Effector memory CD4-positive, alpha-beta T cell (primary cell): Measurements from ENCODE around the gene ZNF784.
A peak's percentile ranks its signal among the peaks of the same experiment; 100 is the strongest.

ENCODE experiments used
- DNase-seq, 3 donors: peaks; one replicate each; pipeline ENCODE4 v3.0.0-alpha.2; 2020
- H3K27ac ChIP-seq: 2 replicates; pipeline ENCODE4 v1.7.0; 2013; ENCODE audit warnings: mild to moderate bottlenecking, low read length, moderate library complexity; ENCODE audit not compliant: insufficient read depth, poor library complexity, severe bottlenecking
- H3K27me3 ChIP-seq: replicated peaks from 2 replicates; pipeline ENCODE4 v1.7.0; 2013; ENCODE audit warnings: mild to moderate bottlenecking, low read length; ENCODE audit not compliant: insufficient read depth, control insufficient read depth, poor library complexity, severe bottlenecking
- H3K36me3 ChIP-seq: 2 replicates; pipeline ENCODE4 v1.7.0; 2013; ENCODE audit warnings: mild to moderate bottlenecking, low read length, moderate library complexity; ENCODE audit not compliant: control insufficient read depth, insufficient read depth
- H3K4me1 ChIP-seq: 2 replicates; pipeline ENCODE4 v1.7.0; 2013; ENCODE audit warnings: low read length, mild to moderate bottlenecking; ENCODE audit not compliant: control insufficient read depth, insufficient read depth, poor library complexity, severe bottlenecking
- H3K4me3 ChIP-seq: 2 replicates; pipeline ENCODE4 v1.7.0; 2013; ENCODE audit warnings: low read length, low read depth, mild to moderate bottlenecking; ENCODE audit not compliant: insufficient read depth, poor library complexity, severe bottlenecking
- H3K9me3 ChIP-seq: 2 replicates; pipeline ENCODE4 v1.7.0; 2013; ENCODE audit warnings: mild to moderate bottlenecking, low read length, moderate library complexity; ENCODE audit not compliant: control insufficient read depth

Gene ZNF784

DNA sequence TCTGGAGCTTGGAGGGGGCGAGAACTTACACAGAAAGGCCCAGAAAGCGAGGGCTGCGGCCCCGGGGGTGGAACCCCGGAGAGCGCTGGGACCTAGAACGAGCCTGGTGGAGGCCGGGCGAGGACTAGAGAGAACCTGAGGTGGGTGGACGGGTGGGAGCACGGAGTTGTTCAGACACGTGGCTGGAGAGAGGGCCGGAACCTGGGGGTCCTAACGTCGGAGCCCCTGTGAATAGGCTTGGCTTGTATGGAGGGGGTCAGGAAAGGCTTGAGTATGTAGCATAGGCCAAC is 19.5 kb upstream of the ZNF784 start:
- DNase-seq = no peak
- H3K27ac ChIP-seq = peak overlapping the region; percentile 84
- H3K4me3 ChIP-seq = peak overlapping the region; percentile 76
- H3K36me3 ChIP-seq = peaks cover 9% of the 10 kb centered on the region
- no peaks in the 10 kb centered on the region for H3K9me3 ChIP-seq
- H3K27me3 ChIP-seq = no peaks in the 10 kb centered on the region
- H3K4me1 ChIP-seq = peaks cover 47% of the 10 kb centered on the region

DNA sequence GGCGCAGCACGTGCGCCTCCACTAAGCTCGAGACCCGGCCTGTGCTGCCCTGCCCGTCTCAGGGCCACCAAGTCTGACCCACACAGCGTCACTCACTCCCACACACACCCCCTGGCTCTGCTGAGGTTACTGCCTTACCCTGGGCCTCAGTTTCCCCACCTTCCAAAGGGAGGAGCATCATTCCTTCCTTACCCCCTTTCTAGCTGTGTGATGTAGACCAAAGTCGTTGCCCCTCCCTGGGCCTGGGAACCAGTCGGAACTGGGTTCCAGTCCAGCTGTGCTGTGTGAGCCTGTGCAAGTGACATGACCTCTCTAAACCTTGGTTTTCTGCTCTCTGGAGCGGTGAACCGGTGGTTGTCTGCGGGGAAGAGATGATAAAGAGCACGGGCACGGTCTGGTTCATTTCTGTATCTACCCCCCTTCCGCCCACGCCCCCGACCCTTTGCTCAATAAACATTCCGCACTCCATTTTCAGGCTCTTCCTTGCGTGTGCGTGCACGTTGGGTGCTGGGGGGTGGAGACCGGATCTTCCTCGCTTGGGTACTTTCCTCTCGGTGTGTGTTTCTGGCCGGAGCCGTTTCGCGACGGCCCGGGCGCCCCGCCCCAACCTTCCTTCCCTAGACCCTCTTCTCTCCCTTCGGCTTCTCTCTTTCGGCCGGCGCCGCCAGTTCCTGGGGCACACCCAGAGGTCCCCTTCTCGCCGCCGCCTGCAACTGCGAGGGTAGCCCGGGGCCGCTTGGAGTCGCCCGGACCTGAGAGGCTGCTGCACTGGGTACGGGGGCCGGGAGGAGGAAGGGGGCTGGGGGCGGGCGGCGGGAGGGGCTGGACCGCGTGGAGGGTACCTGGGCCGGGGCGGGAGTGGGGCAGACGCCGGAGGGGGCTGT is 18.9 kb upstream of the ZNF784 start, which contains the start of gene ZNF581:
Gene ZNF581 (plus strand): TSS at position 647 of the 884 bp plus-strand sequence. CDS start 923 bp downstream, outside the sequence.
- H3K4me3 ChIP-seq = peak within 1 kb of the TSS; percentile 76
- DNase-seq = peak; percentile 54 to 66 (median 64)

DNA sequence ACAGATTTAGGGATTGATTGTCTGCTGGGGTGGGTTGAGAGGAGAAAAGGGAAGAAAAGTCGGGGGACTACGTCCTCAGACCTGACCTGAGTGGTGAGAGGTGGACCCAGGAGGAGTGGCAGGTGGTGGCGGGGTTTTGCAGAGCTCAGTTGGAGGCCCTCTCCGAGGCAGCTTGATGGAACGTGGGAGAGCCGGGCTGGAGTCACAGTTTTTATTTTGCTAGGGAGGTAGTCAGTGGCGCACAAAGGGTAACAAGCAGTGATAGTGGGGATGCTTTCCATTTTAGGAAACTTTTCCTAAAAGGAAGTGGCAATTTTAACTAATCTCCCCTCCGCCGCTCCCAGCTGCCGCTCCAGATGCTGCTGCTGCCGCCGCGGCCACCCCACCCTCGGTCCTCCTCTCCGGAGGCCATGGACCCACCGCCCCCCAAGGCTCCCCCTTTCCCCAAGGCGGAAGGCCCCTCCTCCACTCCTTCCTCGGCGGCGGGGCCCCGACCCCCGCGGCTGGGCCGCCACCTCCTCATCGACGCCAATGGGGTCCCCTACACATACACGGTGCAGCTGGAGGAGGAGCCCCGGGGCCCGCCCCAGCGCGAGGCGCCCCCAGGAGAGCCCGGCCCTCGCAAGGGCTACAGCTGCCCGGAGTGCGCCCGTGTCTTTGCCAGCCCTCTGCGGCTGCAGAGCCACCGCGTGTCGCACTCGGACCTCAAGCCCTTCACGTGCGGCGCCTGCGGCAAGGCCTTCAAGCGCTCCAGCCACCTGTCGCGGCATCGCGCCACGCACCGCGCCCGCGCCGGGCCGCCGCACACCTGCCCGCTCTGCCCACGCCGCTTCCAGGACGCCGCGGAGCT is 18.0 kb upstream of the ZNF784 start:
- Histone ChIP-seq H3K9me3 (no peaks in the 10 kb centered on the region), H3K36me3 (peaks cover 9% of the 10 kb centered on the region), H3K27me3 (no peaks in the 10 kb centered on the region), H3K4me3 (peak overlapping the region; percentile 76), H3K27ac (peak overlapping the region; percentile 84), H3K4me1 (peaks cover 39% of the 10 kb centered on the region)
- DNase-seq = no peak

More for the DNA sequence above, 18.9 kb upstream of the ZNF784 start, which contains the start of gene ZNF581:
- Histone ChIP-seq H3K9me3 (no peaks in the 10 kb centered on the region), H3K27ac (peak within 1 kb of the TSS; percentile 84), H3K27me3 (no peaks in the 10 kb centered on the region), H3K36me3 (peaks cover 9% of the 10 kb centered on the region), H3K4me1 (peaks cover 41% of the 10 kb centered on the region)

DNA sequence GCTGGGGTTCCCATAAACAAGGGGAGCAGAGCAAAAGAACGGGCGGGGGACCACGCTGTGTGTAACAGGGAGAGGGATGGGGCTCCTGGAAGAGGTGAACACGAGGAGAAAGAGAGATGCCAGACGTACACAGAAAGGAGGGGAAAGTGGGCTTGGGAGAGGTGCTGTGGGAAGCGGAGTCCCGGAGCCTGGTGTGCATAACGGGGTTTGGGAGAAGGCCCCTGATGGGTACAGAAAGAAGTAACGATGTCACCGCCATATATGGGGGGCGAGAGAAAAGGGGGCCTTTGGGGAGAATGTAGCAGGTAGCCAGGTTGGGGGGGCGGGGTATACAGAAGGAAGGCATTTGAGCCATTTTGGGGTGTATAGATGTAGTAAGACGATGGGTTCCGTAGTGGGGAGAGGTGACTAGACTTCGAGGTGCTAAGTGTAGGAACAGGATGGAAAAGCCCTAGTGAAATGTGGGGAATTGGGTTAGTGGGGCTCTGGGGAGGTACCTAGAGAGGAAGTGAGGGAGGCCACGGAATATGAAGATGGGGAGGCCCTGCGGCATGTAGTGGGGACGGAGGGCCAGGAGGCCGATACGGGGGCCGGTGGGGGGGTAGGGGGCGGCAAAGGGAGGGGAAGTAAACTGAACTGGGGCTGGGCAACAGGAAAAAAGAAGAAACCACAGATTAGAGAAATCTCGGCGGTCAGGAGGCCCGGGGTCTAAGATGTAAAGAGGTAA is 17.2 kb upstream of the ZNF784 start:
- Histone ChIP-seq H3K9me3 (no peaks in the 10 kb centered on the region), H3K36me3 (peaks cover 9% of the 10 kb centered on the region), H3K27me3 (no peaks in the 10 kb centered on the region), H3K4me3 (peak overlapping the region; percentile 76), H3K4me1 (peaks cover 45% of the 10 kb centered on the region), H3K27ac (peak overlapping the region; percentile 84)
- no peak for DNase-seq

DNA sequence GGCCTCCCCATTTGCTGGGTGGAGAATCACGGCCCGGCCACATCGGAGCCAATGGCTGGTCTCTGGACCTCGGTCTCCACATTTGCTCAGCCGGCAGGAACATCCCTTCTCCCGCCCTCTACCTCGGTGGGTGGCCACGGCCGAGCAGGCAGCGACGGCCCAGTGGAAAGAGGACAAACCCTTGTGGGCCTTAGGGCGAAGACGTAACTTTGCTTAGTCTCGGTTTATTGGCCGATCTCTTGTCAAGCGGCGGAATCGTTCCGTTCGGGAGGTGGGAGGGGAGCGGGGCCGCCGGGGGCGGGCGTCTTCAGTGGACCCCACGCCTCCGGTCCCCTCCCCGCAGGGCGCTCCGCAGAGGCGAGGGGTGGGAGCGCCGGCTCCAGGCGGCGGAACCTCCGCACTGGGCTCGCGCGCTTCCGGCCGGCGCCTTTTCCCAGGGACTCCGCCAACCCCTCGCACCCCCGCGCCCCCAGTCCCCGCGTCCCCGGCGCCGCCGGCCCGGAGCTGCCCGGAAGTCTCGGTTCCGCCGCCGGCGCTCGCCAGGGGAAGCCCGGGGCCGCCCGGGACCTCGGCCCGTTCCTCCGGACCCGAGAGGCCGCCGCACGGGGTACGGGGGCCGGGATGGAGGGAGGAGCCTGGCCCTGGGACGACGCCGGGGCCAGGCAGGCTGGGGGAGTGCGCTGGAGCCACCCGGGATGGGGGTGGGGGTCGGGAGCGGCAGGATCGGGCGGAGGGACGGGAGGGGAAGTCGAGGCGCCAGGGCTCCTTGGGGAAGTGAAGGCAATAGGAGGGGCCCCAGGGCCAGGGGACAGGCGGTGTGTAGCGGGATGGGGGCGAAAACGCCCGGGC is 16.4 kb upstream of the ZNF784 start, which contains the start of gene ZNF580:
Gene ZNF580 (plus strand): TSS at position 426 of the 849 bp plus-strand sequence. CDS start 1,507 bp downstream, outside the sequence.
- no peaks in the 10 kb centered on the region for H3K27me3 ChIP-seq
- peak within 1 kb of the TSS; percentile 84 for H3K27ac ChIP-seq
- peak within 1 kb of the TSS; percentile 76 for H3K4me3 ChIP-seq
- no peaks in the 10 kb centered on the region for H3K9me3 ChIP-seq
- peaks cover 52% of the 10 kb centered on the region for H3K4me1 ChIP-seq
- DNase-seq = no peak
- H3K36me3 ChIP-seq = peaks cover 9% of the 10 kb centered on the region

DNA sequence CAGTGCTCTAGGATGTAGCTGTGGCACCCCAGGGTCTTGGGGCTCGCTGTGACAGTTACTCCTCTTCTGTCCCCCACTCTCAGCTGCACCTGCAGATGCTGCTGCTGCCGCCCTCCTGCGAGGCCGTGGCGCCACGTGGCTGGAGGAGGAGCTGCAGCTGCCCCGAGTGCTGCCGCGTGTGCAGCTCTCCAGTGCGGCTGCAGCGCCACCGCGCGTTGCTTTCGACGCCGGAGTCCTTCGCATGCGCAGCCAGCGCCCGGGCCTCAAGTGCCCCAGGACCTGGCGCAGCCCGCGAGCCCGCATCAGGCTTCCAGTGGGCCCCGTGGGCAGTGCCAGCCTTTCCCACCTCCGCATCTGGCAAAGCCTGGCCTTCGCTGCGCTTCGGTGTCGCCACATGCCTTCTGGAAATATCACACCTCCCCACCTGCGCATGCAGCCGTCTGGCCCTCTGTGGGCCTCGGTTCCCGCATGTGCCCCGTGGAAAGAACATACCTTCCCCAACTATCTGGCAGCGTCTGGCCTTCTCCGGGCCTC is 15.7 kb upstream of the ZNF784 start:
- H3K4me3 ChIP-seq = peak overlapping the region; percentile 76

DNA sequence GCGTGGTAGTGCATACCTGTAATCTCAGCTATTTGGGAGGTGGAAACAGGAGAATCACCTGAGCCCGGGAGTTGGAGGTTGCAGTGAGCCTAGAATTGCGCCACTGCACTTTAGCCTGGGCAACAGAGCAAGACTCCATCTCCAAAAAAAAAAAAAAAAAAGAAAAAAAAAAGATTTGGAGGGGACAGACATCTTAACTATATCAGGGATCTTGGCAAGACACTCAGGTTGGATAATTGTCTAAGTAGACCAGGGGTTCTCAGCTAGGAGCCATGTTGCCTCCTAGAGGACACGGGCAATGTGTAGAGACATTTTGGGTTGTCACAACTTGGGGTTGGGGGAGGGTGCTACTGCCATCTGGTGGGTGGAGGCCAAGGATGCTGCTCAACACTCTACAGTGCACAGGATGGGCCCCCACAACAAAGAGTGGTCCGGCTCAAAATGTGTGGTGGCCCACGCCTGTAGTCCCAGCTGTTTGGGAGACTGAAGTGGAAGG is 14.5 kb upstream of the ZNF784 start:
- Histone ChIP-seq H3K4me3 (no peak overlapping the region), H3K27ac (no peak overlapping the region), H3K36me3 (no peaks in the 10 kb centered on the region), H3K4me1 (peaks cover 45% of the 10 kb centered on the region), H3K27me3 (no peaks in the 10 kb centered on the region), H3K9me3 (no peaks in the 10 kb centered on the region)
- no peak for DNase-seq

More for the DNA sequence above, 15.7 kb upstream of the ZNF784 start:
- Histone ChIP-seq H3K9me3 (no peaks in the 10 kb centered on the region), H3K36me3 (peaks cover 5% of the 10 kb centered on the region), H3K4me1 (peaks cover 55% of the 10 kb centered on the region), H3K27me3 (no peaks in the 10 kb centered on the region), H3K27ac (peak overlapping the region; percentile 84)
- peak; percentile 55 to 61 (median 61) for DNase-seq

DNA sequence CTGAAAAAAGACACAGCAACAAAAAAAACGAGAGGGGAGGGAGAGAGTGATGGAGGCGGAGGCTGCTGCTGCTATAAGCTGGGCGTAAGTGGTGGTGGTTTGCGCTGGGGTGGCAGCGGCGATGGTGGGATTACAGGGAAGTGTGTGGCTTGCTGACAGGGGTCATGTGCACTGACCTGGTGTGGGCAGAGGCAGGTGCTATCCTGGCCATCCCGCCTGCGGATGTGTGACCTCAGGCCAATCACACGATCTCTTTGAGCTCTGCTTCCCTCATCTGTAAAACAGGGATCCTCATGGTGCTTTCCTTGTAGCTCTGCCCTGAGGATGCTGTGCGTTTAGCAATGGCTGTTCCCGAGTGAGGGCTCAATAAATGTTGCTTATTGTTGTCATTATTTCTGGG is 13.2 kb upstream of the ZNF784 start:
- no peak for DNase-seq
- Histone ChIP-seq H3K9me3 (no peaks in the 10 kb centered on the region), H3K27me3 (no peaks in the 10 kb centered on the region), H3K27ac (peak overlapping the region; percentile 21), H3K36me3 (no peaks in the 10 kb centered on the region), H3K4me1 (peaks cover 36% of the 10 kb centered on the region), H3K4me3 (no peak overlapping the region)
